IPS-18a (cell line): ENCODE measurements around the gene PHF21A.
A peak's percentile ranks its signal among the peaks of the same experiment; 100 is the strongest.
"Not testable (repeated sequence)": the region's sequence is repeated elsewhere in the genome, so short reads cannot be mapped to it uniquely, and the experiment has no call there.

ENCODE experiments used
- H3K27ac ChIP-seq: one replicate; pipeline ENCODE4 v1.5.1; 2013; ENCODE audit warnings: low read length
- H3K27me3 ChIP-seq: one replicate; pipeline ENCODE4 v1.6.1; 2013; ENCODE audit warnings: mild to moderate bottlenecking, low read length; ENCODE audit not compliant: control insufficient read depth, insufficient read depth
- H3K36me3 ChIP-seq: one replicate; pipeline ENCODE4 v1.6.1; 2013; ENCODE audit warnings: low read depth, low read length; ENCODE audit not compliant: control insufficient read depth
- H3K4me1 ChIP-seq: one replicate; pipeline ENCODE4 v1.6.1; 2013; ENCODE audit warnings: low read depth, low read length; ENCODE audit not compliant: control insufficient read depth
- H3K4me3 ChIP-seq: one replicate; pipeline ENCODE4 v1.5.1; 2013; ENCODE audit warnings: low read length
- H3K9ac ChIP-seq: one replicate; pipeline ENCODE4 v1.6.1; 2013; ENCODE audit warnings: mild to moderate bottlenecking, low read length, moderate library complexity
- H3K9me3 ChIP-seq: one replicate; pipeline ENCODE4 v1.6.1; 2013; ENCODE audit warnings: low read depth, low read length; ENCODE audit not compliant: control insufficient read depth

The PHF21A gene

GRCh38 chr11:46020084-46020599 lies 101.1 kb downstream of the PHF21A start:
- H3K4me1 ChIP-seq = no peaks in the 10 kb centered on the region
- no peak overlapping the region for H3K4me3 ChIP-seq
- no peaks in the 10 kb centered on the region for H3K36me3 ChIP-seq

GRCh38 chr11:46018651-46019050 lies 102.6 kb downstream of the PHF21A start:
- H3K4me1 ChIP-seq = no peaks in the 10 kb centered on the region
- no peaks in the 10 kb centered on the region for H3K9me3 ChIP-seq
- H3K4me3 ChIP-seq = no peak overlapping the region
- no peaks in the 10 kb centered on the region for H3K36me3 ChIP-seq
- no peak overlapping the region for H3K9ac ChIP-seq
- no peaks in the 10 kb centered on the region for H3K27me3 ChIP-seq
- no peak overlapping the region for H3K27ac ChIP-seq

More at GRCh38 chr11:46020084-46020599, 101.1 kb downstream of the PHF21A start:
- H3K27me3 ChIP-seq = no peaks in the 10 kb centered on the region
- H3K9ac ChIP-seq = no peak overlapping the region
- no peaks in the 10 kb centered on the region for H3K9me3 ChIP-seq
- H3K27ac ChIP-seq = no peak overlapping the region

- Histone ChIP-seq H3K4me3 (no peak overlapping the region), H3K27ac (no peak overlapping the region), H3K36me3 (no peaks in the 10 kb centered on the region), H3K4me1 (peaks cover 7% of the 10 kb centered on the region), H3K9me3 (no peaks in the 10 kb centered on the region), H3K27me3 (no peaks in the 10 kb centered on the region), H3K9ac (no peak overlapping the region)
These were observed 103.9 kb downstream of the PHF21A start for GRCh38 chr11:46017341-46017740.

- no peaks in the 10 kb centered on the region for H3K36me3 ChIP-seq
- no peak overlapping the region for H3K4me3 ChIP-seq
- no peaks in the 10 kb centered on the region for H3K27me3 ChIP-seq
- H3K27ac ChIP-seq = no peak overlapping the region
- H3K4me1 ChIP-seq = peaks cover 14% of the 10 kb centered on the region
- no peaks in the 10 kb centered on the region for H3K9me3 ChIP-seq
- H3K9ac ChIP-seq = no peak overlapping the region
These were observed 105.3 kb downstream of the PHF21A start for GRCh38 chr11:46015941-46016340.

- H3K9me3 ChIP-seq, H3K36me3 ChIP-seq, H3K4me3 ChIP-seq, H3K27me3 ChIP-seq, H3K9ac ChIP-seq, H3K27ac ChIP-seq: not testable (repeated sequence)
- peaks cover 14% of the 10 kb centered on the region for H3K4me1 ChIP-seq
These were observed 107.1 kb downstream of the PHF21A start for GRCh38 chr11:46014168-46014567.

GRCh38 chr11:46012185-46012584 lies 109.1 kb downstream of the PHF21A start:
- no peaks in the 10 kb centered on the region for H3K36me3 ChIP-seq
- H3K9ac ChIP-seq = no peak overlapping the region
- peaks cover 14% of the 10 kb centered on the region for H3K4me1 ChIP-seq
- no peaks in the 10 kb centered on the region for H3K9me3 ChIP-seq
- no peaks in the 10 kb centered on the region for H3K27me3 ChIP-seq
- H3K27ac ChIP-seq = no peak overlapping the region
- H3K4me3 ChIP-seq = no peak overlapping the region

- Histone ChIP-seq H3K36me3 (no peaks in the 10 kb centered on the region), H3K9me3 (no peaks in the 10 kb centered on the region), H3K27ac (no peak overlapping the region), H3K9ac (no peak overlapping the region), H3K4me1 (peaks cover 18% of the 10 kb centered on the region), H3K27me3 (no peaks in the 10 kb centered on the region), H3K4me3 (no peak overlapping the region)
These were observed 111.2 kb downstream of the PHF21A start for GRCh38 chr11:46010100-46010499.

GRCh38 chr11:46009647-46010046 lies 111.6 kb downstream of the PHF21A start:
- Histone ChIP-seq H3K4me1 (peaks cover 18% of the 10 kb centered on the region), H3K36me3 (no peaks in the 10 kb centered on the region), H3K27me3 (no peaks in the 10 kb centered on the region), H3K9me3 (no peaks in the 10 kb centered on the region), H3K9ac (no peak overlapping the region), H3K27ac (no peak overlapping the region), H3K4me3 (no peak overlapping the region)

- no peak overlapping the region for H3K27ac ChIP-seq
- no peaks in the 10 kb centered on the region for H3K27me3 ChIP-seq
- no peaks in the 10 kb centered on the region for H3K36me3 ChIP-seq
These were observed 114.7 kb downstream of the PHF21A start for GRCh38 chr11:46006418-46007070.

GRCh38 chr11:46003572-46003971 lies 117.7 kb downstream of the PHF21A start:
- Histone ChIP-seq H3K27ac (peak overlapping the region; percentile 46), H3K4me3 (no peak overlapping the region), H3K27me3 (no peaks in the 10 kb centered on the region), H3K4me1 (peaks cover 47% of the 10 kb centered on the region), H3K9ac (no peak overlapping the region), H3K36me3 (no peaks in the 10 kb centered on the region), H3K9me3 (no peaks in the 10 kb centered on the region)

More at GRCh38 chr11:46006418-46007070, 114.7 kb downstream of the PHF21A start:
- H3K9me3 ChIP-seq = no peaks in the 10 kb centered on the region
- peaks cover 27% of the 10 kb centered on the region for H3K4me1 ChIP-seq
- no peak overlapping the region for H3K4me3 ChIP-seq
- no peak overlapping the region for H3K9ac ChIP-seq

- no peaks in the 10 kb centered on the region for H3K9me3 ChIP-seq
- peak overlapping the region; percentile 48 for H3K9ac ChIP-seq
- H3K27me3 ChIP-seq = no peaks in the 10 kb centered on the region
- H3K36me3 ChIP-seq = no peaks in the 10 kb centered on the region
- H3K4me1 ChIP-seq = peaks cover 57% of the 10 kb centered on the region
- H3K27ac ChIP-seq = peak overlapping the region; percentile 83
- H3K4me3 ChIP-seq = no peak overlapping the region
These were observed 119.1 kb downstream of the PHF21A start for GRCh38 chr11:46002189-46002588.

- peak overlapping the region; percentile 48 for H3K9ac ChIP-seq
- H3K27me3 ChIP-seq = no peaks in the 10 kb centered on the region
- H3K9me3 ChIP-seq = no peaks in the 10 kb centered on the region
- H3K27ac ChIP-seq = peak overlapping the region; percentile 83
- peak overlapping the region; percentile 34 for H3K4me3 ChIP-seq
- no peaks in the 10 kb centered on the region for H3K36me3 ChIP-seq
- H3K4me1 ChIP-seq = peaks cover 63% of the 10 kb centered on the region
These were observed 119.8 kb downstream of the PHF21A start for GRCh38 chr11:46001448-46001914.
